Omental fat pad (tissue), 4 donors: ENCODE measurements around the gene SYNDIG1. TPM values are rescaled to one million over a fixed set of nuclear protein-coding genes. Genes with fewer than 3 reads are reported as not detected.

Experiments
- ATAC-seq: fragments of 150-250 bp; one replicate; pipeline ENCODE4 v1.9.1; 2016; ENCODE audit warnings: mild to moderate bottlenecking, moderate library complexity; ENCODE audit not compliant: low FRiP score
- DNase-seq: peaks from one replicate; pipeline ENCODE4 v3.0.0-alpha.2; 2019; ENCODE audit warnings: low spot score
- CTCF ChIP-seq, 3 donors: fragments of 450-650 bp; IDR thresholded peaks; one replicate each; pipeline ENCODE4 v1.5.1; 2016 to 2017; ENCODE audit warnings: antibody characterized with exemption in 3 of 3, mild to moderate bottlenecking in 3 of 3, moderate library complexity in 2 of 3
- total RNA-seq, 4 donors: library from RNA; depleted of rRNA; stranded (reverse); fragments of >200 nt; gene quantifications; one replicate each; pipeline ENCODE4 v1.1.0, GENCODE V29; 2016

The SYNDIG1 gene
- total RNA-seq, 4 donors from 2014 or later = 0.19 to 0.24 TPM; not detected in 2

- DNase-seq (no peak), ATAC-seq (no peak)
- TF ChIP-seq CTCF (IDR thresholded peaks at IDR 0.05) = no peak
Measured at GRCh38 chr20:24692446-24693200, 223.2 kb downstream of the SYNDIG1 start.

- TF ChIP-seq CTCF (IDR thresholded peaks at IDR 0.05) = no peak
- DNase-seq = no peak
- ATAC-seq = no peak
Measured at GRCh38 chr20:24693466-24694156, 224.2 kb downstream of the SYNDIG1 start.

- ATAC-seq (no peak), DNase-seq (no peak)
- no peak for TF ChIP-seq CTCF (IDR thresholded peaks at IDR 0.05)
Measured at GRCh38 chr20:24694157-24694726, 224.8 kb downstream of the SYNDIG1 start.

DNA sequence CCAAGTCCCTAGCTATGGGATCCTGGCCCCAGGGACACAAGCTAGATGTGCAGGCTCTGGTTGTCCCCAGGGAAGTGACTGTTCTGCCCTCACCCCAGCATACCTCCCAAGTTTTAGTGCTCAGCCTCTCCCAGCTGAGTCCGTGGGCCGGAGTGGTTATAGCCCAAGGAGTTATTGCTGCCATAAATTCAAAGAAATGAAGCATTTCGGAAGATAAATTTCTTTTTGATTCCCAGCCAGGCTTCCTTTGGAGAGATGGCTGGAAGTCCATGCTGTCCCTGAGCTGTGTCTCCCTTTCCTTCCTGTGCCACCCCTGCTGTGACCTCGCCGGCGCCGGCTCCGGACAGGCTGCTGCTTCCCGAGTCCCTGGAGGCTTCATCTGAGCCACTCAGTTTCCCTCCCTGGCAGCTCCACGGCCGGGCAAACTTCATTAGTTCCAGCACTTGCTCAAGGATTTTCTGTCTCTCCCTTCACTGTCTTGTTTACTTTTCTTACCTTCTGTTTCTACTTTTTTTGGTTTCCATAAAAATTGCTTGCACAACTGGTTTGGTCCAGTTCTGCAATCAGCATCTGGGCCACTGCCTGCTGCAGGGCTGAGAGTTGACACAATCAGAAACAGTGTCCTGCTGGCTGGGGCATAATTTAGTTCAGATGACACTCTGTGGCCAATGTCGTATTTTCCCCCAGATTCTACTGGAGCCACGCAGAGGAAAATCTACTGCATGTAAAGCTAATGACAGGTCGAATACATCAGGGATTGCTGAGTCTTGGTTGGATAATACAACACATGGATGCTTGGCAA is 225.5 kb downstream of the SYNDIG1 start:
- ATAC-seq (no peak), DNase-seq (no peak)

GRCh38 chr20:24695529-24696225 is 226.2 kb downstream of the SYNDIG1 start:
- no peak for TF ChIP-seq CTCF (IDR thresholded peaks at IDR 0.05)
- DNase-seq = no peak
- ATAC-seq = no peak

More for the DNA sequence above, 225.5 kb downstream of the SYNDIG1 start:
- no peak for TF ChIP-seq CTCF (IDR thresholded peaks at IDR 0.05)

DNA sequence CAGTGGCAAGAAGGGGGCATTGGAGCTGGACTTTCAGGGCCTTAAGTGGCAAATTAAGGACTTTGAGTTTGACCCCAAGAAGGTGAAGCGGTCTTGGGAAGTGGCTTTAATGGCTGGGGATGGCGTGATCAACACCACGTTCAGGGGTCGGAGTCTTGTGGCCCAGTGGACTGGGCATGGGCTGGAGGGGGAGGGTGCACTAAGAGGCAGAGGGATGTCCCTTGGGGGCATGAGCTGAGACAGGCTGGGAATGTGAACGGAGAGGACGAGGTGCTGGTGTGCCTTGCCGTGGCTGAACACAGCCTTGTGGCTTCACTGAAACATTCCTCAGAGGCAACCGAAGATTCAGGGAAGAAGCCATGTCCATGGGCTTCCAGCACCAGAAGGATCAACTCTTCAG is 227.0 kb downstream of the SYNDIG1 start:
- DNase-seq = no peak
- ATAC-seq = no peak
- TF ChIP-seq CTCF (IDR thresholded peaks at IDR 0.05) = no peak
